ENCODE measurements around the gene CEMP1. TPM values are rescaled to one million over a fixed set of nuclear protein-coding genes. Genes with fewer than 3 reads are reported as not detected.

The CEMP1 gene
- total RNA-seq, 5 donors from 2014 or later (not counting 1 experiment from before 2014, with no cell fraction given), result 0.26 to 3.1 (median 1.1) TPM; not detected in 1

DNA sequence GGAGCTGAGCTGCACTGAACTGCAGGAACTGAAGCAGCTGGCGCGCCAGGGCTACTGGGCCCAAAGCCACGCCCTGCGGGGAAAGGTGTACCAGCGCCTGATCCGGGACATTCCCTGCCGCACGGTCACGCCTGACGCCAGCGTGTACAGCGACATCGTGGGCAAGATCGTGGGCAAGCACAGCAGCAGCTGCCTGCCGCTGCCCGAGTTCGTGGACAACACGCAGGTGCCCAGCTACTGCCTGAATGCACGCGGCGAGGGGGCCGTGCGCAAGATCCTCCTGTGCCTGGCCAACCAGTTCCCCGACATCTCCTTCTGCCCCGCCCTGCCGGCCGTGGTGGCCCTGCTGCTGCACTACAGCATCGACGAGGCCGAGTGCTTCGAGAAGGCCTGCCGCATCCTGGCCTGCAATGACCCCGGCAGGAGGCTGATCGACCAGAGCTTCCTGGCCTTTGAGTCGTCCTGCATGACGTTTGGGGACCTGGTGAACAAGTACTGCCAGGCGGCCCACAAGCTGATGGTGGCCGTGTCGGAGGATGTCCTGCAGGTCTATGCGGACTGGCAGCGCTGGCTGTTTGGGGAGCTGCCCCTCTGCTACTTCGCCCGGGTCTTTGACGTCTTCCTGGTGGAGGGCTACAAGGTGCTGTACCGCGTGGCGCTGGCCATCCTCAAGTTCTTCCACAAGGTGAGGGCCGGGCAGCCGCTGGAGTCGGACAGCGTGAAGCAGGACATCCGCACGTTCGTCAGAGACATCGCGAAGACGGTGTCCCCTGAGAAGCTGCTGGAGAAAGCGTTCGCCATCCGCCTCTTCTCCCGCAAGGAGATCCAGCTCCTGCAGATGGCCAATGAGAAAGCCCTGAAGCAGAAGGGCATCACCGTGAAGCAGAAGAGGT, 34.7 kb downstream of the CEMP1 start:
- Mint-ChIP-seq H3K4me1 (no peaks in the 10 kb centered on the region), H3K27me3 (no peaks in the 10 kb centered on the region), H3K36me3 (peaks cover 9% of the 10 kb centered on the region), H3K27ac (no peak overlapping the region), H3K4me3 (no peak overlapping the region), H3K9me3 (no peaks in the 10 kb centered on the region)
- DNase-seq (no peak), ATAC-seq (replicated peaks in 1 of 4) (no peak)
- Histone ChIP-seq H3K9me3 (no peaks in the 10 kb centered on the region), H3K27me3 (replicated peaks in 1 of 2; ENCODE audit: control insufficient read depth in 2 of 2, extremely low read depth in 1 of 2, insufficient read depth in 2 of 2, low read length in 1 of 2) (no peaks in the 10 kb centered on the region), H3K4me1 (ENCODE audit: control insufficient read depth in 1 of 2, extremely low read depth in 1 of 2, insufficient read depth in 2 of 2, low read length in 2 of 2) (peaks cover 0 to 7% of the 10 kb centered on the region in 2 experiments), H3K36me3 (ENCODE audit: control insufficient read depth in 2 of 2, extremely low read depth in 1 of 2, insufficient read depth in 1 of 2, low read length in 1 of 2) (peaks cover 9 to 11% of the 10 kb centered on the region in 2 donors), H3K27ac (ENCODE audit: low read length) (no peak overlapping the region), H3K4me3 (ENCODE audit: control insufficient read depth in 1 of 2, extremely low read depth in 1 of 2, low read length in 1 of 2) (no peak overlapping the region)
- ChIA-PET CTCF (no interaction called here), POLR2A (no interaction called here)
- 95% methylated on average over 62 of the region's 62 CpGs for WGBS (ENCODE audit: insufficient coverage)

DNA sequence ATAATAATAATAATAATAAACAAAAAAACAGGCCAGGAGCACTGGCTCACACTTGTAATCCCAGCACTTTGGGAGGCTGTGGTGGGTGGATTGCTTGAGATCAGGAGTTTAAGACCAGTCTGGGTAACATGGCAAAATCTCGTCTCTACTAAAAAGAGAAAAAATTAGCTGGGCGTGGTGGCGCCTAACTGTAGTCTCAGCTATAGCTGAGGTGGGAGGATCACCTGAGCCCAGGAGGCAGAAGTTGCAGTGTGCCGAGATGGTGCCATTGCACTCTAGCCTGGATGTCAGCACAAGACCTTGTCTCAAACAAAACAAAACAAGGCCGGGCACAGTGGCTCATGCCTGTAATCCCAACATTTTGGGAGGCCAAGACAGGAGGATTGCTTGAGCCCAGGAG, 36.2 kb downstream of the CEMP1 start:
- POLR2A ChIA-PET, result no interaction called here
- H3K9me3 ChIP-seq, result no peaks in the 10 kb centered on the region
- no peaks in the 10 kb centered on the region for H3K4me1 ChIP-seq (ENCODE audit: control insufficient read depth in 1 of 2, extremely low read depth in 1 of 2, insufficient read depth in 2 of 2, low read length in 2 of 2)
- CTCF ChIA-PET, result interaction anchor here in 1 of 2 donors (0.6 kb wide), 1 partner anchor 82 kb away, joined by 3 read pairs; no protein-coding TSS in a partner anchor
- H3K27me3 ChIP-seq (replicated peaks in 1 of 2; ENCODE audit: control insufficient read depth in 2 of 2, extremely low read depth in 1 of 2, insufficient read depth in 2 of 2, low read length in 1 of 2), result no peaks in the 10 kb centered on the region
- peaks cover 9% of the 10 kb centered on the region for H3K36me3 Mint-ChIP-seq
- no peaks in the 10 kb centered on the region for H3K27me3 Mint-ChIP-seq
- no peaks in the 10 kb centered on the region for H3K9me3 Mint-ChIP-seq
- no peak for DNase-seq
- H3K36me3 ChIP-seq (ENCODE audit: control insufficient read depth in 2 of 2, extremely low read depth in 1 of 2, insufficient read depth in 1 of 2, low read length in 1 of 2), result peaks cover 9 to 14% of the 10 kb centered on the region in 2 donors
- no peak overlapping the region for H3K4me3 Mint-ChIP-seq
- 90% methylated on average over 4 of the region's 5 CpGs for WGBS (ENCODE audit: insufficient coverage)
- H3K27ac Mint-ChIP-seq, result no peak overlapping the region
- ATAC-seq (replicated peaks in 1 of 4), result no peak
- no peak overlapping the region for H3K27ac ChIP-seq (ENCODE audit: low read length)
- no peaks in the 10 kb centered on the region for H3K4me1 Mint-ChIP-seq
- H3K4me3 ChIP-seq (ENCODE audit: control insufficient read depth in 1 of 2, extremely low read depth in 1 of 2, low read length in 1 of 2), result no peak overlapping the region

DNA sequence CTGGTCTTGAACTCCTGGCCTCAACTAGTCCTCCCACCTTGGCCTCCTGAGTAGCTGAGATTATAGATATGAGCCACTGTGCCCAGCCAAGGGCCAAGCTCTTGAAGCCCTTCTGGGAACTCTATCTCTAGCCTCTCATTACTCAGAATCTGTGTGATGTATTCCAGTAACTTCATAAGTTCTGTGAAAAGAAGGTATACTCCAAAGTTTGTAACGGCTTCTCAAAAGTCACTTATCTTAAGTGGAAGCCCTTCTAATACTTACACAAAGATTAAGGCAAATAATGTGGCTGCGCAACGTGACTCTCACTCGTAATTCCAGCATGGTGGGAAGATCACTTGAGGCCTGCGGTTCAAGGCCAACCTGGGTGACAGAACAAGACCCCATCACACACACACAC, 36.6 kb downstream of the CEMP1 start:
- Mint-ChIP-seq H3K9me3 (no peaks in the 10 kb centered on the region), H3K36me3 (peaks cover 9% of the 10 kb centered on the region), H3K27me3 (no peaks in the 10 kb centered on the region), H3K4me1 (no peaks in the 10 kb centered on the region), H3K27ac (no peak overlapping the region), H3K4me3 (no peak overlapping the region)
- no peak for DNase-seq
- H3K4me1 ChIP-seq (ENCODE audit: control insufficient read depth in 1 of 2, extremely low read depth in 1 of 2, insufficient read depth in 2 of 2, low read length in 2 of 2), result no peaks in the 10 kb centered on the region
- no peak overlapping the region for H3K4me3 ChIP-seq (ENCODE audit: control insufficient read depth in 1 of 2, extremely low read depth in 1 of 2, low read length in 1 of 2)
- WGBS (ENCODE audit: insufficient coverage), result 100% methylated on average over 1 of the region's 5 CpGs
- ChIA-PET CTCF (no interaction called here), POLR2A (no interaction called here)
- no peak overlapping the region for H3K27ac ChIP-seq (ENCODE audit: low read length)
- ATAC-seq (replicated peaks in 1 of 4), result no peak
- H3K27me3 ChIP-seq (replicated peaks in 1 of 2; ENCODE audit: control insufficient read depth in 2 of 2, extremely low read depth in 1 of 2, insufficient read depth in 2 of 2, low read length in 1 of 2), result no peaks in the 10 kb centered on the region
- no peaks in the 10 kb centered on the region for H3K9me3 ChIP-seq
- H3K36me3 ChIP-seq (ENCODE audit: control insufficient read depth in 2 of 2, extremely low read depth in 1 of 2, insufficient read depth in 1 of 2, low read length in 1 of 2), result peaks cover 9 to 14% of the 10 kb centered on the region in 2 donors

DNA sequence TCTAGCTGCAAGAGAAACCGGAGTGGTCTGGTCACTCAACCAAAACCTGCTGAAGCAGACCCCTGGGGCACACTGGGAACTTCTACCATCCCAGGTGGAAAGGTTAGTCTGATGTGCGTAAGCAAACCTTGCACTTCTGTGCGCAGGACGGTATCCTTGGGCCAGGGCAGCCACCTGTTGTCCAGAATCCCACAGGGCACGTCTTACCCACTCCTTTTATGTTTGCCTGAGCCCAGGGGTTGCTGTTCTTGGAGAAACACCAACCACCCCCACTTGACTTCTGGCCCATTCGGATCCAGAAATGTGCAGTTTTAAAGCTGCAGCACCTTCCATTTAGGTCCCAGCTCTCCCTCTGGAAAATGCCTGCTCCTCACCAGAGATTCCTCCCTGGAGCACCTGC, 37.6 kb downstream of the CEMP1 start:
- Mint-ChIP-seq H3K4me3 (no peak overlapping the region), H3K36me3 (peaks cover 9% of the 10 kb centered on the region), H3K27ac (no peak overlapping the region), H3K27me3 (no peaks in the 10 kb centered on the region), H3K4me1 (no peaks in the 10 kb centered on the region), H3K9me3 (no peaks in the 10 kb centered on the region)
- no peak overlapping the region for H3K4me3 ChIP-seq (ENCODE audit: control insufficient read depth in 1 of 2, extremely low read depth in 1 of 2, low read length in 1 of 2)
- DNase-seq (no peak), ATAC-seq (replicated peaks in 1 of 4) (no peak)
- ChIA-PET CTCF (no interaction called here), POLR2A (no interaction called here)
- no peaks in the 10 kb centered on the region for H3K9me3 ChIP-seq
- no peaks in the 10 kb centered on the region for H3K27me3 ChIP-seq (replicated peaks in 1 of 2; ENCODE audit: control insufficient read depth in 2 of 2, extremely low read depth in 1 of 2, insufficient read depth in 2 of 2, low read length in 1 of 2)
- peaks cover 7 to 14% of the 10 kb centered on the region in 2 donors for H3K36me3 ChIP-seq (ENCODE audit: control insufficient read depth in 2 of 2, extremely low read depth in 1 of 2, insufficient read depth in 1 of 2, low read length in 1 of 2)
- 89% methylated on average over 4 of the region's 6 CpGs for WGBS (ENCODE audit: insufficient coverage)
- H3K27ac ChIP-seq (ENCODE audit: low read length), result no peak overlapping the region
- H3K4me1 ChIP-seq (ENCODE audit: control insufficient read depth in 1 of 2, extremely low read depth in 1 of 2, insufficient read depth in 2 of 2, low read length in 2 of 2), result no peaks in the 10 kb centered on the region

DNA sequence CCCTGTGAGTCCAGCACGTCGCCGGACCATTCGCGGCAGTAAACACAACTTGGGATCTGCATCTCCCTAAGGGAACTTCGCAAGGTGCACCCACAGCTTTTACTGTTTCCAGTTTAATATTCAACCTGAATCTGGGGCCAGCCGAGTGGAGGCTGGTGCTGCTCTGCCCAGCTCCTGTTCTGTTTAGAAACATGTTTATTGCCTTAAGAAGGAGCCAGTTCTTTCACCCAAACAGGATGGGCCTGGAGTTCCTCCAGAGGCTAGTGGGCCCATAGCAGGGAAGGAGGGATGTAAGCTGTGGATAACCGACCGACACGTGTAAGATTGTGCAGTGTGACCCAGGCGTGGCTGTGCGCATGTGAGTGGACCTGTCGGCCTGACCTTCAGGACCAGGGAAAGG, 38.9 kb downstream of the CEMP1 start:
- DNase-seq (no peak), ATAC-seq (replicated peaks in 1 of 4) (no peak)
- Histone ChIP-seq H3K9me3 (no peaks in the 10 kb centered on the region), H3K36me3 (ENCODE audit: control insufficient read depth in 2 of 2, extremely low read depth in 1 of 2, insufficient read depth in 1 of 2, low read length in 1 of 2) (peaks cover 7% of the 10 kb centered on the region in 2 donors), H3K27ac (ENCODE audit: low read length) (no peak overlapping the region), H3K4me3 (ENCODE audit: control insufficient read depth in 1 of 2, extremely low read depth in 1 of 2, low read length in 1 of 2) (no peak overlapping the region), H3K4me1 (ENCODE audit: control insufficient read depth in 1 of 2, extremely low read depth in 1 of 2, insufficient read depth in 2 of 2, low read length in 2 of 2) (peaks cover 0 to 9% of the 10 kb centered on the region in 2 experiments), H3K27me3 (replicated peaks in 1 of 2; ENCODE audit: control insufficient read depth in 2 of 2, extremely low read depth in 1 of 2, insufficient read depth in 2 of 2, low read length in 1 of 2) (peaks cover 0 to 4% of the 10 kb centered on the region in 2 experiments)
- ChIA-PET POLR2A (no interaction called here), CTCF (interaction anchor here in 1 of 2 donors (0.7 kb wide), 1 partner anchor 207 kb away, joined by 4 read pairs; no protein-coding TSS in a partner anchor)
- no peak overlapping the region for H3K27ac Mint-ChIP-seq
- H3K9me3 Mint-ChIP-seq, result no peaks in the 10 kb centered on the region
- peaks cover 3 to 6% (median 4%) of the 10 kb centered on the region in 3 donors for H3K4me1 Mint-ChIP-seq
- H3K27me3 Mint-ChIP-seq, result no peaks in the 10 kb centered on the region
- peaks cover 3% of the 10 kb centered on the region for H3K36me3 Mint-ChIP-seq
- H3K4me3 Mint-ChIP-seq, result no peak overlapping the region
- WGBS (ENCODE audit: insufficient coverage), result 92% methylated on average over 9 of the region's 13 CpGs

DNA sequence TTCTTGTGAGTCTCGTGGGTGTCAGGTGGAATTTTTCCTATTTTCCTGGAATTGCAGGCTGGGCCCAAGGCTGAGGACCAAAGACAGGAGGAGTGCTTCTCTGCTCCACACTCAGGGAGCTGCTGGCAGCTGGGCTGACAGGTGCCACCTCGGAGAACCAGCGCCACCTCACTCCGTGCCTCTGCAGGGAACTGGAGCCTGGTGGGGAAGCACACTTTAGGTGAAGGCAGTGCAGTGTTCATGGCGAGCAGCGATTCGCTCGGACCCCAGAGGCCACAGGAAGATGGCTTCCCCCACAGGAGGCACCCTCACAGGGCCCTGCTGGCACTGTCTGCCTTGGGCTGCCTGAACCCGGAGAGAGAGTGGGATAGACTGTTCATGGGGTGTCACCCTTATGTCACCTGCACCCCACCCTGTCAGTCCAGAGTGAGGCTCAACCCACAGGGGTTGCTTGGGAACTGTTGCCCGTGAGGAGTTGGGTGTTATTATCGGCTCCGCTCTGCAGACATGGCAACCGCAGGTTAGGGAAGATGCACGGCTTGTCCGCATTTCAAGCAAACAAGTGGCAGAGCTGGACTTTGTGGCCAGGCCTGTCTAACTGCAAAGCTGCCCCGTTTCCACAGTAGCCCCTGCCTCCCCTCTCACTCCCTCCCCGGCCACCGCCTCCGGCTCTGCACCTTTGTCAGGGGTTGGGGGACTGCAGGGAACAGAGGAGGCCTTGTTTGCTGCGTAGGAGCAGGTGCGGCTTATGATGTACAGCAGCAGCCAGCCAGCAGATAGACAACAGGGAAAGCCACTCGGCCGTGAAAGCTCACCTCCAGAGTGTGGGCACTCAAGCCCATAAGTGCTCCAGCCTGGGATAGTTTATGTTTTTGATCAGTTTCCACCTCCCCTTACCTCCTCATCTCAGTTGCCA, 40.8 kb downstream of the CEMP1 start:
- no peak overlapping the region for H3K27ac Mint-ChIP-seq
- ChIA-PET POLR2A (no interaction called here), CTCF (interaction anchor here in 1 of 2 donors (0.5 kb wide), 1 partner anchor 350 kb away, joined by 3 read pairs; no protein-coding TSS in a partner anchor)
- no peaks in the 10 kb centered on the region for H3K9me3 Mint-ChIP-seq
- no peak for DNase-seq
- H3K36me3 Mint-ChIP-seq, result no peaks in the 10 kb centered on the region
- no peak overlapping the region for H3K4me3 Mint-ChIP-seq
- no peak overlapping the region for H3K27ac ChIP-seq (ENCODE audit: low read length)
- H3K36me3 ChIP-seq (ENCODE audit: control insufficient read depth in 2 of 2, extremely low read depth in 1 of 2, insufficient read depth in 1 of 2, low read length in 1 of 2), result peaks cover 0 to 4% of the 10 kb centered on the region in 2 donors
- H3K4me3 ChIP-seq (ENCODE audit: control insufficient read depth in 1 of 2, extremely low read depth in 1 of 2, low read length in 1 of 2), result no peak overlapping the region
- peaks cover 5 to 23% of the 10 kb centered on the region in 2 experiments for H3K4me1 ChIP-seq (ENCODE audit: control insufficient read depth in 1 of 2, extremely low read depth in 1 of 2, insufficient read depth in 2 of 2, low read length in 2 of 2)
- peaks cover 11 to 14% (median 11%) of the 10 kb centered on the region in 3 donors for H3K4me1 Mint-ChIP-seq
- no peaks in the 10 kb centered on the region for H3K27me3 Mint-ChIP-seq
- H3K27me3 ChIP-seq (replicated peaks in 1 of 2; ENCODE audit: control insufficient read depth in 2 of 2, extremely low read depth in 1 of 2, insufficient read depth in 2 of 2, low read length in 1 of 2), result peaks cover 0 to 4% of the 10 kb centered on the region in 2 experiments
- WGBS (ENCODE audit: insufficient coverage), result 94% methylated on average over 13 of the region's 23 CpGs
- H3K9me3 ChIP-seq, result no peaks in the 10 kb centered on the region
- no peak for ATAC-seq (replicated peaks in 1 of 4)

All from T-cell (primary cell).